ENCODE data around the gene C1QTNF2. TPM values are rescaled to one million over a fixed set of nuclear protein-coding genes. Genes with fewer than 3 reads are reported as not detected.

The C1QTNF2 gene
- total and polyA plus RNA-seq, 2 of the 8 experiments (the other 6 are each of a cell fraction or from before 2014, with no cell fraction given), result 1.0 to 2.0 TPM

GRCh38 chr5:160326981-160327380 is 43.4 kb downstream of the C1QTNF2 start (continued):
- no peak for TF ChIP-seq SIN3A (conservative IDR thresholded peaks at IDR 0.05 in 1 of 2, IDR thresholded peaks at IDR 0.05 in 1 of 2; ENCODE audit: low read depth in 1 of 2, low read length in 2 of 2)
